ENCODE measurements around the gene MAP2K3.

MAP2K3 gene

GRCh38 chr17:21354796-21355385, 70.4 kb downstream of the MAP2K3 start:
- Histone ChIP-seq H2AFZ (ENCODE audit: low read length) (no peak overlapping the region), H4K20me1 (ENCODE audit: insufficient read depth, low read length) (no peaks in the 10 kb centered on the region), H3K9me2 (ENCODE audit: low read depth, low read length) (no peaks in the 10 kb centered on the region), H3K4me3 (ENCODE audit: low read depth, low read length, poor library complexity, severe bottlenecking) (no peak overlapping the region), H3K79me2 (ENCODE audit: insufficient read depth, low read length) (no peaks in the 10 kb centered on the region), H3K4me1 (ENCODE audit: insufficient read depth, low read length, severe bottlenecking) (peaks cover 8% of the 10 kb centered on the region), H3K27me3 (ENCODE audit: insufficient read depth, low read length) (peaks cover 3% of the 10 kb centered on the region; the same call in 1 of the 2 replicates), H3K27ac (ENCODE audit: low read depth, low read length, poor library complexity, severe bottlenecking) (no peak overlapping the region), H3F3A (ENCODE audit: insufficient read depth, low read length) (no peaks in the 10 kb centered on the region), H3K9me3 (ENCODE audit: low read length) (no peaks in the 10 kb centered on the region), H3K36me3 (ENCODE audit: insufficient read depth, low read length) (no peaks in the 10 kb centered on the region), H3K4me2 (ENCODE audit: low read length) (no peak overlapping the region), H3K9ac (ENCODE audit: low read length) (no peak overlapping the region)
- TF ChIP-seq CTCF (IDR thresholded peaks at IDR 0.05; ENCODE audit: low read length) (no peak), EZH2 (IDR thresholded peaks at IDR 0.05; ENCODE audit: borderline replicate concordance, low read length) (no peak)

- peaks cover 1% of the 10 kb centered on the region for H3K4me1 ChIP-seq (ENCODE audit: insufficient read depth, low read length, severe bottlenecking)
These were observed 71.1 kb downstream of the MAP2K3 start for GRCh38 chr17:21355586-21355985.

GRCh38 chr17:21356537-21357127, 72.1 kb downstream of the MAP2K3 start:
- H3K9me3 ChIP-seq (ENCODE audit: low read length) = no peaks in the 10 kb centered on the region
- no peaks in the 10 kb centered on the region for H3K4me1 ChIP-seq (ENCODE audit: insufficient read depth, low read length, severe bottlenecking)
- H4K20me1 ChIP-seq (ENCODE audit: insufficient read depth, low read length) = no peaks in the 10 kb centered on the region
- H3K27ac ChIP-seq (ENCODE audit: low read depth, low read length, poor library complexity, severe bottlenecking) = no peak overlapping the region
- H3K79me2 ChIP-seq (ENCODE audit: insufficient read depth, low read length) = no peaks in the 10 kb centered on the region
- H3F3A ChIP-seq (ENCODE audit: insufficient read depth, low read length) = no peaks in the 10 kb centered on the region
- TF ChIP-seq EZH2 (IDR thresholded peaks at IDR 0.05; ENCODE audit: borderline replicate concordance, low read length) (no peak), CTCF (IDR thresholded peaks at IDR 0.05; ENCODE audit: low read length) (no peak)
- H3K9me2 ChIP-seq (ENCODE audit: low read depth, low read length) = no peaks in the 10 kb centered on the region
- H3K9ac ChIP-seq (ENCODE audit: low read length) = no peak overlapping the region
- H3K4me3 ChIP-seq (ENCODE audit: low read depth, low read length, poor library complexity, severe bottlenecking) = no peak overlapping the region
- no peaks in the 10 kb centered on the region for H3K36me3 ChIP-seq (ENCODE audit: insufficient read depth, low read length)
- H3K4me2 ChIP-seq (ENCODE audit: low read length) = no peak overlapping the region
- H3K27me3 ChIP-seq (ENCODE audit: insufficient read depth, low read length) = peaks cover 3% of the 10 kb centered on the region
- H2AFZ ChIP-seq (ENCODE audit: low read length) = no peak overlapping the region

More at GRCh38 chr17:21355586-21355985, 71.1 kb downstream of the MAP2K3 start:
- TF ChIP-seq EZH2 (IDR thresholded peaks at IDR 0.05; ENCODE audit: borderline replicate concordance, low read length) = no peak
- TF ChIP-seq CTCF (IDR thresholded peaks at IDR 0.05; ENCODE audit: low read length) = no peak
- H2AFZ ChIP-seq (ENCODE audit: low read length) = no peak overlapping the region
- H3K9me2 ChIP-seq (ENCODE audit: low read depth, low read length) = no peaks in the 10 kb centered on the region
- no peaks in the 10 kb centered on the region for H3K9me3 ChIP-seq (ENCODE audit: low read length)
- no peaks in the 10 kb centered on the region for H4K20me1 ChIP-seq (ENCODE audit: insufficient read depth, low read length)
- H3K27me3 ChIP-seq (ENCODE audit: insufficient read depth, low read length) = peaks cover 3% of the 10 kb centered on the region
- H3F3A ChIP-seq (ENCODE audit: insufficient read depth, low read length) = no peaks in the 10 kb centered on the region
- no peak overlapping the region for H3K9ac ChIP-seq (ENCODE audit: low read length)
- no peak overlapping the region for H3K4me2 ChIP-seq (ENCODE audit: low read length)
- H3K27ac ChIP-seq (ENCODE audit: low read depth, low read length, poor library complexity, severe bottlenecking) = no peak overlapping the region
- H3K36me3 ChIP-seq (ENCODE audit: insufficient read depth, low read length) = no peaks in the 10 kb centered on the region
- no peaks in the 10 kb centered on the region for H3K79me2 ChIP-seq (ENCODE audit: insufficient read depth, low read length)
- H3K4me3 ChIP-seq (ENCODE audit: low read depth, low read length, poor library complexity, severe bottlenecking) = no peak overlapping the region

All from OCI-LY1 (cell line).